Measurements from ENCODE around the gene CBY2.

The CBY2 gene

GRCh38 chr13:45714170-45714569, 12.1 kb downstream of the CBY2 start:
- no peaks in the 10 kb centered on the region for H3F3A ChIP-seq (ENCODE audit: low read depth)
- H3K4me1 ChIP-seq (ENCODE audit: insufficient read depth, low read length, poor library complexity, severe bottlenecking) = no peaks in the 10 kb centered on the region
- H3K4me3 ChIP-seq (ENCODE audit: low read length, poor library complexity, severe bottlenecking) = no peak overlapping the region

GRCh38 chr13:45715351-45715750, 13.2 kb downstream of the CBY2 start:
- Histone ChIP-seq H3K4me3 (ENCODE audit: low read length, poor library complexity, severe bottlenecking) (no peak overlapping the region), H3K79me2 (ENCODE audit: insufficient read depth, low read length) (no peaks in the 10 kb centered on the region), H3K4me2 (ENCODE audit: low read depth, low read length, poor library complexity, severe bottlenecking) (no peak overlapping the region), H3F3A (ENCODE audit: low read depth) (no peaks in the 10 kb centered on the region), H3K9me3 (ENCODE audit: insufficient read depth, low read depth, low read length) (no peaks in the 10 kb centered on the region), H3K9me2 (replicated peaks; ENCODE audit: low read depth, low read length) (no peaks in the 10 kb centered on the region), H3K27me3 (ENCODE audit: insufficient read depth, low read length, poor library complexity, severe bottlenecking) (no peaks in the 10 kb centered on the region), H4K20me1 (ENCODE audit: insufficient read depth, low read length, poor library complexity, severe bottlenecking) (no peaks in the 10 kb centered on the region), H3K9ac (ENCODE audit: low read depth, low read length, poor library complexity, severe bottlenecking) (no peak overlapping the region), H3K36me3 (ENCODE audit: insufficient read depth, low read length) (no peaks in the 10 kb centered on the region), H2AFZ (ENCODE audit: low read length) (no peak overlapping the region), H3K4me1 (ENCODE audit: insufficient read depth, low read length, poor library complexity, severe bottlenecking) (no peaks in the 10 kb centered on the region)
- TF ChIP-seq CTCF (conservative IDR thresholded peaks at IDR 0.05; ENCODE audit: low read length) (no peak), EZH2phosphoT487 (IDR thresholded peaks at IDR 0.05; ENCODE audit: borderline replicate concordance) (no peak)

More at GRCh38 chr13:45714170-45714569, 12.1 kb downstream of the CBY2 start:
- no peaks in the 10 kb centered on the region for H4K20me1 ChIP-seq (ENCODE audit: insufficient read depth, low read length, poor library complexity, severe bottlenecking)
- no peak overlapping the region for H2AFZ ChIP-seq (ENCODE audit: low read length)
- TF ChIP-seq EZH2phosphoT487 (IDR thresholded peaks at IDR 0.05; ENCODE audit: borderline replicate concordance) (no peak), CTCF (conservative IDR thresholded peaks at IDR 0.05; ENCODE audit: low read length) (no peak)
- H3K9me3 ChIP-seq (ENCODE audit: insufficient read depth, low read depth, low read length) = no peaks in the 10 kb centered on the region
- no peaks in the 10 kb centered on the region for H3K36me3 ChIP-seq (ENCODE audit: insufficient read depth, low read length)
- no peak overlapping the region for H3K9ac ChIP-seq (ENCODE audit: low read depth, low read length, poor library complexity, severe bottlenecking)
- H3K9me2 ChIP-seq (replicated peaks; ENCODE audit: low read depth, low read length) = no peaks in the 10 kb centered on the region
- no peaks in the 10 kb centered on the region for H3K79me2 ChIP-seq (ENCODE audit: insufficient read depth, low read length)
- H3K27me3 ChIP-seq (ENCODE audit: insufficient read depth, low read length, poor library complexity, severe bottlenecking) = no peaks in the 10 kb centered on the region
- no peak overlapping the region for H3K4me2 ChIP-seq (ENCODE audit: low read depth, low read length, poor library complexity, severe bottlenecking)

- H4K20me1 ChIP-seq (ENCODE audit: insufficient read depth, low read length, poor library complexity, severe bottlenecking) = no peaks in the 10 kb centered on the region
- H3K27me3 ChIP-seq (ENCODE audit: insufficient read depth, low read length, poor library complexity, severe bottlenecking) = no peaks in the 10 kb centered on the region
- H3K9me3 ChIP-seq (ENCODE audit: insufficient read depth, low read depth, low read length) = no peaks in the 10 kb centered on the region
- H3K9ac ChIP-seq (ENCODE audit: low read depth, low read length, poor library complexity, severe bottlenecking) = no peak overlapping the region
- H3F3A ChIP-seq (ENCODE audit: low read depth) = no peaks in the 10 kb centered on the region
- H3K4me1 ChIP-seq (ENCODE audit: insufficient read depth, low read length, poor library complexity, severe bottlenecking) = no peaks in the 10 kb centered on the region
- 0 out of 2 replicates have a peak overlapping the region, but pooled peaks have one; percentile 31 for H2AFZ ChIP-seq (ENCODE audit: low read length)
- H3K79me2 ChIP-seq (ENCODE audit: insufficient read depth, low read length) = no peaks in the 10 kb centered on the region
- H3K36me3 ChIP-seq (ENCODE audit: insufficient read depth, low read length) = no peaks in the 10 kb centered on the region
- no peaks in the 10 kb centered on the region for H3K9me2 ChIP-seq (replicated peaks; ENCODE audit: low read depth, low read length)
- H3K4me3 ChIP-seq (ENCODE audit: low read length, poor library complexity, severe bottlenecking) = no peak overlapping the region
- TF ChIP-seq CTCF (conservative IDR thresholded peaks at IDR 0.05; ENCODE audit: low read length) (no peak), EZH2phosphoT487 (IDR thresholded peaks at IDR 0.05; ENCODE audit: borderline replicate concordance) (no peak)
- no peak overlapping the region for H3K4me2 ChIP-seq (ENCODE audit: low read depth, low read length, poor library complexity, severe bottlenecking)
Observed at GRCh38 chr13:45717349-45717748, 15.2 kb downstream of the CBY2 start.

Measured in Loucy (cell line).